Calu3 (cell line): ENCODE data around the gene ZNF777. TPM values are rescaled to one million over a fixed set of nuclear protein-coding genes. Genes with fewer than 3 reads are reported as not detected.
A peak's percentile ranks its signal among the peaks of the same experiment; 100 is the strongest.

Source experiments
- BruUV-seq: library from RNA; stranded (reverse); fragments of 400-500 nt; replicated peaks from 2 replicates; lab custom pipeline; 2021; lab: Mats Ljungman, UMichigan
- CTCF ChIA-PET: fragments of 300-600 bp; sonication (Branson Sonifier 250); formaldehyde crosslinking; loops from one replicate; lab custom pipeline; 2022; ENCODE audit warnings: antibody characterized with exemption; lab: Charles Lee
- DNase-seq: peaks from one replicate; pipeline ENCODE4 v3.0.0; 2022
- H3K27ac Mint-ChIP-seq: one replicate; pipeline ENCODE4 v1.8.0; 2022; ENCODE audit warnings: mixed read lengths; ENCODE audit not compliant: unreplicated experiment
- H3K27me3 Mint-ChIP-seq: one replicate; pipeline ENCODE4 v1.8.0; 2022; ENCODE audit warnings: mixed read lengths; ENCODE audit not compliant: unreplicated experiment
- H3K36me3 Mint-ChIP-seq: one replicate; pipeline ENCODE4 v1.8.0; 2022; ENCODE audit warnings: mild to moderate bottlenecking, moderate library complexity, mixed read lengths; ENCODE audit not compliant: insufficient read depth, unreplicated experiment
- H3K4me1 Mint-ChIP-seq: one replicate; pipeline ENCODE4 v1.8.0; 2022; ENCODE audit warnings: mild to moderate bottlenecking, low read depth, mixed read lengths; ENCODE audit not compliant: unreplicated experiment
- H3K4me3 Mint-ChIP-seq: one replicate; pipeline ENCODE4 v1.8.0; 2022; ENCODE audit warnings: mild to moderate bottlenecking, low read depth, moderate library complexity, mixed read lengths; ENCODE audit not compliant: unreplicated experiment
- H3K9me3 Mint-ChIP-seq: one replicate; pipeline ENCODE4 v1.8.0; 2022; ENCODE audit warnings: low read depth, mixed read lengths; ENCODE audit not compliant: unreplicated experiment
- CTCF ChIP-seq: fragments of 200-600 bp; IDR thresholded peaks from one replicate; pipeline ENCODE4 v1.8.0; 2022; ENCODE audit warnings: antibody characterized with exemption; ENCODE audit not compliant: unreplicated experiment
- intact Hi-C: fragments of 100-400 bp; cut with micrococcal nuclease; formaldehyde crosslinking; loops from one replicate; pipeline ENCODE4 v1.10.0; 2022; ENCODE audit not compliant: unreplicated experiment
- total RNA-seq: library from RNA; stranded (reverse); gene quantifications from 2 replicates; pipeline ENCODE4 v1.2.3, GENCODE V29; 2022

The ZNF777 gene
- total RNA-seq, 1 experiment from 2014 or later = 12.3 TPM

- CTCF ChIA-PET = interaction anchor here (0.6 kb wide), 1 partner anchor 470 kb away, joined by 6 read pairs; no protein-coding TSS in a partner anchor
- no peak for TF ChIP-seq CTCF
- H3K4me3 Mint-ChIP-seq = no peak overlapping the region
- H3K36me3 Mint-ChIP-seq = peaks cover under 1% of the 10 kb centered on the region
- no peak overlapping the region for H3K27ac Mint-ChIP-seq
- DNase-seq = no peak
- no peaks in the 10 kb centered on the region for H3K4me1 Mint-ChIP-seq
- BruUV-seq = no TSS peak
- H3K27me3 Mint-ChIP-seq = no peaks in the 10 kb centered on the region
- no peaks in the 10 kb centered on the region for H3K9me3 Mint-ChIP-seq
- intact Hi-C loops = loop anchor here (10.0 kb wide), 1 partner anchor 198 kb away; no protein-coding TSS in a partner anchor
Observed at GRCh38 chr7:149427096-149427680, 33.7 kb downstream of the ZNF777 start.

DNA sequence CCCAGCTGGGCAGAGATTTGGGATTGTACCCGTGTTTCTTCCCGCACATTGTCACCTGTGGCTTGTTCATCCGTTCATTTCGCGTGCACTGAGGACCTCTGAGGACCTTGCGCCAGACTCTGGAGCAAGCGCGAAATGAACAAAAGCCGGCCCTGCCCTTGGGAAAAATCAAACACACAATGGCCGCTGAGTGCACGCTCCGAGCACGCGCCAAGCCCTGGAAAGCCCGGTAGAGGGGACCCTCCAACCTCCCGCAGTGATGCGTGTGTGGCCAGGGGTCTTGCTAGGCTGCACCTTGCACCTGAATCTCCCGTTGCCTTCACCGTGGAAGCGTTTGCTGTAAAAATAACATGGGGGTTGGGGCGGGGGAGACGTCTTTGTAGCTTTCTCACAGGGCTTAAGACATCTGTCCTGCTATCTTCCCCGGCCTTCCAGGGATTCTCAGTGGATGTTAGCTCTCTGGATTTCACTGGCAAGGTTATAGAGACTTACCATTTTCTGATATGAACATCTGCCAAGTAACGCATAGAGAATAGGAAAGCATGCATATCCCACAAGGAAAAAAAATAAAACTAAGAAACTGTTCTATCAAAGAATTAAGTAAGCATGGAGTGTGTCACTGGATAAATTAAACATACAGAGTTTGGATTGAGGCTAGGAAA is 37.3 kb downstream of the ZNF777 start:
- no peaks in the 10 kb centered on the region for H3K4me1 Mint-ChIP-seq
- intact Hi-C loops = loop anchor here (2.0 to 10.0 kb wide), 3 partner anchors 37 to 277 kb away; partner anchors contain the start of genes ZNF398 and ZNF777

DNA sequence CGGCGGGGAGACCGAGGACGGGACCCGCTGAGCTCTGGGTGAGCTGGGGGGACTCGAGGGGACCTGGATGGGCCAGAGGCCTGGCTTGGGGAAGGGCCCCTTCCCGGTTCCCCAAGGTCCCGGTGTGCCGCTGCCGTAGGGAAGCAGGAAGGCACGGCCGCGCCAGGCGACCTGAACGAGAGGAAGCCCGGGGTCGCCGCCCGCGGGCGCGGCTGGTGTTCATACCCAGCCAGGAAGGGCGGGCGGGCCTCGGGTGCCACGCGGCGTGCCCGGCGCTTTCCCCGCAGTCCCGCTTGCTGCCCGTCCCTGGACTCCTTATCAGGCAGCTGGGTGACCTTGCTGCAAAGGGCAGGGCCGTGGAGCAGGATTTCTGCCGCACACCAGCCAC is 38.0 kb downstream of the ZNF777 start:
- CTCF ChIA-PET = interaction anchor here (0.6 to 1.5 kb wide), 4 partner anchors 69 to 162 kb away, joined by 3 to 8 read pairs (median 4); no protein-coding TSS in a partner anchor
- no TSS peak for BruUV-seq
- Mint-ChIP-seq H3K9me3 (no peaks in the 10 kb centered on the region), H3K27ac (no peak overlapping the region), H3K27me3 (no peaks in the 10 kb centered on the region), H3K36me3 (peaks cover 8% of the 10 kb centered on the region), H3K4me3 (peak overlapping the region; percentile 82), H3K4me1 (no peaks in the 10 kb centered on the region)
- no peak for TF ChIP-seq CTCF
- intact Hi-C loops = loop anchor here (1.0 to 10.0 kb wide), 4 partner anchors 38 to 276 kb away; partner anchors contain the start of genes ZNF398 and ZNF777
- peak; percentile 6 for DNase-seq

More for the DNA sequence above, 37.3 kb downstream of the ZNF777 start:
- CTCF ChIA-PET = interaction anchor here (1.4 kb wide), 1 partner anchor 139 kb away, joined by 4 read pairs; no protein-coding TSS in a partner anchor
- no peak for TF ChIP-seq CTCF
- Mint-ChIP-seq H3K36me3 (peaks cover 8% of the 10 kb centered on the region), H3K4me3 (no peak overlapping the region), H3K27me3 (no peaks in the 10 kb centered on the region), H3K27ac (no peak overlapping the region), H3K9me3 (no peaks in the 10 kb centered on the region)
- BruUV-seq = no TSS peak
- DNase-seq = no peak

- intact Hi-C loops = loop anchor here (1.0 to 10.0 kb wide), 4 partner anchors 38 to 276 kb away; partner anchors contain the start of genes ZNF398 and ZNF777
- peaks cover 8% of the 10 kb centered on the region for H3K36me3 Mint-ChIP-seq
- H3K4me1 Mint-ChIP-seq = no peaks in the 10 kb centered on the region
- H3K27me3 Mint-ChIP-seq = no peaks in the 10 kb centered on the region
- peak; percentile 53 for TF ChIP-seq CTCF
- DNase-seq = peak; percentile 86
- no peak overlapping the region for H3K27ac Mint-ChIP-seq
- no peaks in the 10 kb centered on the region for H3K9me3 Mint-ChIP-seq
- CTCF ChIA-PET = interaction anchor here (0.6 to 1.5 kb wide), 4 partner anchors 70 to 161 kb away, joined by 3 to 8 read pairs (median 4); no protein-coding TSS in a partner anchor
- H3K4me3 Mint-ChIP-seq = peak overlapping the region; percentile 82
- no TSS peak for BruUV-seq
Observed at GRCh38 chr7:149422162-149422913, 38.5 kb downstream of the ZNF777 start.
